ENCODE measurements around the gene SELE. TPM values are rescaled to one million over a fixed set of nuclear protein-coding genes. Genes with fewer than 3 reads are reported as not detected.

SELE gene
- not detected in 5 replicates for total RNA-seq (2022; extraction: Qiagen RNA extraction; ENCODE audit: low read depth)

GRCh38 chr1:169733924-169734323 lies at the start of gene SELE:
Gene SELE, minus strand, starts transcription at chr1:169734079. Its CDS starts 467 bp downstream, at chr1:169733612.

GRCh38 chr1:169711469-169712308 lies 22.2 kb downstream of the SELE start, which contains the start of gene SELL:
Gene SELL, minus strand, starts transcription at chr1:169711620. Its CDS starts 122 bp downstream, at chr1:169711498.

Other genes with a start within 250 kb of the SELE start
- gene SLC19A2, start 248.1 kb downstream of the SELE start, total RNA-seq (2022; extraction: Qiagen RNA extraction; ENCODE audit: low read depth) = 5.4 to 6.3 TPM (median 6.2 TPM) in 5 replicates
- 0.05 to 0.24 TPM (median 0.08 TPM) in 5 replicates for gene F5, start 147.6 kb downstream of the SELE start, total RNA-seq (2022; extraction: Qiagen RNA extraction; ENCODE audit: low read depth)
- not detected in 5 replicates for gene SELP, start 104.0 kb downstream of the SELE start, total RNA-seq (2022; extraction: Qiagen RNA extraction; ENCODE audit: low read depth)
- gene SELL, start 22.5 kb downstream of the SELE start, total RNA-seq (2022; extraction: Qiagen RNA extraction; ENCODE audit: low read depth) = 0.20 to 0.40 TPM (median 0.28 TPM) in 5 replicates
- 5.0 to 8.4 TPM (median 6.8 TPM) in 5 replicates for gene METTL18, start 60.8 kb upstream of the SELE start, total RNA-seq (2022; extraction: Qiagen RNA extraction; ENCODE audit: low read depth)
- 2.6 to 4.0 TPM (median 3.2 TPM) in 5 replicates for gene SCYL3, start 159.8 kb upstream of the SELE start, total RNA-seq (2022; extraction: Qiagen RNA extraction; ENCODE audit: low read depth)

Data from A549 treated with CpdA at 1 μM for 4 hours (cell line).